ENCODE data around the gene SLC25A23. TPM values are rescaled to one million over a fixed set of nuclear protein-coding genes. Genes with fewer than 3 reads are reported as not detected.

Gene SLC25A23
- total RNA-seq, 1 donor from 2014 or later, result 16.0 TPM

GRCh38 chr19:6467384-6467783 is 7.8 kb upstream of the SLC25A23 start:
- peaks cover 34% of the 10 kb centered on the region for H3K27me3 ChIP-seq
- no peaks in the 10 kb centered on the region for H3K36me3 ChIP-seq
- no peak for DNase-seq (ENCODE audit: low spot score)
- no peak overlapping the region for H3K27ac ChIP-seq
- H3K4me2 ChIP-seq, result no peak overlapping the region
- H3K4me3 ChIP-seq, result no peak overlapping the region
- H3K9ac ChIP-seq, result no peak overlapping the region
- no peaks in the 10 kb centered on the region for H3K9me3 ChIP-seq (ENCODE audit: low read depth)
- no peaks in the 10 kb centered on the region for H4K20me1 ChIP-seq (ENCODE audit: low read depth)
- no peaks in the 10 kb centered on the region for H3K79me2 ChIP-seq (ENCODE audit: low read depth)
- Mint-ChIP-seq H3K4me3 (no peak overlapping the region), H3K27me3 (ENCODE audit: insufficient read depth, low read depth) (peaks cover 49% of the 10 kb centered on the region), H3K36me3 (no peaks in the 10 kb centered on the region), H3K27ac (no peak overlapping the region), H3K4me1 (peaks cover 9% of the 10 kb centered on the region), H3K9me3 (no peaks in the 10 kb centered on the region)
- H3F3A ChIP-seq (ENCODE audit: low read depth), result peaks cover 7% of the 10 kb centered on the region
- no peak for TF ChIP-seq EZH2 (IDR thresholded peaks at IDR 0.05)
- TF ChIP-seq EZH2phosphoT487 (IDR thresholded peaks at IDR 0.05), result no peak
- TF ChIP-seq CTCF (IDR thresholded peaks at IDR 0.05), result no peak
- no peak overlapping the region for H2AFZ ChIP-seq (replicated peaks)
- H3K4me1 ChIP-seq, result peaks cover 12% of the 10 kb centered on the region

- DNase-seq (ENCODE audit: low spot score), result no peak
- H3K4me2 ChIP-seq, result no peak overlapping the region
- H3K27me3 ChIP-seq, result peaks cover 40% of the 10 kb centered on the region
- Mint-ChIP-seq H3K4me1 (peaks cover 9% of the 10 kb centered on the region), H3K27ac (no peak overlapping the region), H3K4me3 (no peak overlapping the region), H3K27me3 (ENCODE audit: insufficient read depth, low read depth) (peaks cover 54% of the 10 kb centered on the region), H3K36me3 (no peaks in the 10 kb centered on the region), H3K9me3 (peaks cover 4% of the 10 kb centered on the region)
- no peak overlapping the region for H3K27ac ChIP-seq
- no peaks in the 10 kb centered on the region for H3K9me3 ChIP-seq (ENCODE audit: low read depth)
- no peak overlapping the region for H3K9ac ChIP-seq
- H3K4me1 ChIP-seq, result peaks cover 12% of the 10 kb centered on the region
- H3K4me3 ChIP-seq, result no peak overlapping the region
- peaks cover 7% of the 10 kb centered on the region for H3F3A ChIP-seq (ENCODE audit: low read depth)
- no peak overlapping the region for H2AFZ ChIP-seq (replicated peaks)
- no peaks in the 10 kb centered on the region for H3K79me2 ChIP-seq (ENCODE audit: low read depth)
- no peaks in the 10 kb centered on the region for H3K36me3 ChIP-seq
- no peaks in the 10 kb centered on the region for H4K20me1 ChIP-seq (ENCODE audit: low read depth)
- TF ChIP-seq CTCF (IDR thresholded peaks at IDR 0.05), result no peak
- TF ChIP-seq EZH2phosphoT487 (IDR thresholded peaks at IDR 0.05), result no peak
- TF ChIP-seq EZH2 (IDR thresholded peaks at IDR 0.05), result no peak
These were observed 7.1 kb upstream of the SLC25A23 start for GRCh38 chr19:6466526-6467248.

- Histone ChIP-seq H3K27me3 (peaks cover 44% of the 10 kb centered on the region), H3K4me3 (no peak overlapping the region), H3K27ac (no peak overlapping the region), H3K4me1 (peaks cover 5% of the 10 kb centered on the region), H4K20me1 (ENCODE audit: low read depth) (no peaks in the 10 kb centered on the region), H2AFZ (replicated peaks) (no peak overlapping the region), H3K79me2 (ENCODE audit: low read depth) (no peaks in the 10 kb centered on the region), H3K9ac (no peak overlapping the region), H3K4me2 (no peak overlapping the region), H3F3A (ENCODE audit: low read depth) (peaks cover 9% of the 10 kb centered on the region), H3K36me3 (no peaks in the 10 kb centered on the region), H3K9me3 (ENCODE audit: low read depth) (no peaks in the 10 kb centered on the region)
- H3K27me3 Mint-ChIP-seq (ENCODE audit: insufficient read depth, low read depth), result peaks cover 52% of the 10 kb centered on the region
- peak overlapping the region; percentile 27 for H3K4me3 Mint-ChIP-seq
- peaks cover 9% of the 10 kb centered on the region for H3K4me1 Mint-ChIP-seq
- peaks cover 4% of the 10 kb centered on the region for H3K9me3 Mint-ChIP-seq
- no peak for TF ChIP-seq CTCF (IDR thresholded peaks at IDR 0.05)
- TF ChIP-seq EZH2phosphoT487 (IDR thresholded peaks at IDR 0.05), result no peak
- TF ChIP-seq EZH2 (IDR thresholded peaks at IDR 0.05), result no peak
- peak overlapping the region; percentile 12 for H3K27ac Mint-ChIP-seq
- no peaks in the 10 kb centered on the region for H3K36me3 Mint-ChIP-seq
- DNase-seq (ENCODE audit: low spot score), result no peak
These were observed 6.1 kb upstream of the SLC25A23 start for GRCh38 chr19:6465663-6466062.
